ENCODE results near the gene GDF15. TPM values are rescaled to one million over a fixed set of nuclear protein-coding genes. Genes with fewer than 3 reads are reported as not detected.

The GDF15 gene
- total RNA-seq, 1 experiment from 2014 or later = 56.6 TPM

DNA sequence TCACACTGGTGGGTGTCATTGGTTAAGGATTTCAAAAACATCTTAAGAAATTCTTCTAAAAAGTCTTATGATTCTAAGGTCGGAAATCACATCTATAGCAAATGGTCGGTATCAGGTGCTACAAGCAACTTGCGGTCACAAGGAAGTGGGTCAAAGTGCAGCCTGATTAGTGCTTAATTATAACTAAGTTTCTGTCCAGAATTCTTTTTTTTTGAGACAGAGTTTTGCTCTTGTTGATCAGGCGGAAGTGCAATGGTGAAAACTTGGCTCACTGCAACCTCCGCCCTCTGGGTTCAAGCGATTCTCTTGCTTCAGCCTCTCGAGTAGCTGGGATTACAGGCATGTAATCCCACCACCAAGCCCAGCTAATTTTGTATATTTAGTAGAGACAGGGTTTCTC is 1.2 kb upstream of the GDF15 start:
- TF ChIP-seq, protein P1, sequence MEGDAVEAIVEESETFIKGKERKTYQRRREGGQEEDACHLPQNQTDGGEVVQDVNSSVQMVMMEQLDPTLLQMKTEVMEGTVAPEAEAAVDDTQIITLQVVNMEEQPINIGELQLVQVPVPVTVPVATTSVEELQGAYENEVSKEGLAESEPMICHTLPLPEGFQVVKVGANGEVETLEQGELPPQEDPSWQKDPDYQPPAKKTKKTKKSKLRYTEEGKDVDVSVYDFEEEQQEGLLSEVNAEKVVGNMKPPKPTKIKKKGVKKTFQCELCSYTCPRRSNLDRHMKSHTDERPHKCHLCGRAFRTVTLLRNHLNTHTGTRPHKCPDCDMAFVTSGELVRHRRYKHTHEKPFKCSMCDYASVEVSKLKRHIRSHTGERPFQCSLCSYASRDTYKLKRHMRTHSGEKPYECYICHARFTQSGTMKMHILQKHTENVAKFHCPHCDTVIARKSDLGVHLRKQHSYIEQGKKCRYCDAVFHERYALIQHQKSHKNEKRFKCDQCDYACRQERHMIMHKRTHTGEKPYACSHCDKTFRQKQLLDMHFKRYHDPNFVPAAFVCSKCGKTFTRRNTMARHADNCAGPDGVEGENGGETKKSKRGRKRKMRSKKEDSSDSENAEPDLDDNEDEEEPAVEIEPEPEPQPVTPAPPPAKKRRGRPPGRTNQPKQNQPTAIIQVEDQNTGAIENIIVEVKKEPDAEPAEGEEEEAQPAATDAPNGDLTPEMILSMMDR (IDR thresholded peaks at IDR 0.05; ENCODE audit: unreplicated experiment) = no peak
- peaks cover 51% of the 10 kb centered on the region for H3K36me3 Mint-ChIP-seq (ENCODE audit: insufficient read depth, unreplicated experiment)
- H3K9me3 Mint-ChIP-seq (ENCODE audit: low read depth, unreplicated experiment) = no peaks in the 10 kb centered on the region
- no peak for DNase-seq
- BruUV-seq (replicated peaks) = no TSS peak
- H3K4me1 Mint-ChIP-seq (ENCODE audit: low read depth, unreplicated experiment) = peaks cover 14% of the 10 kb centered on the region
- H3K27ac Mint-ChIP-seq (ENCODE audit: unreplicated experiment) = peak overlapping the region; percentile 92
- no peaks in the 10 kb centered on the region for H3K27me3 Mint-ChIP-seq (ENCODE audit: unreplicated experiment)
- intact Hi-C loops (cut with micrococcal nuclease; ENCODE audit: unreplicated experiment) = no loop called here
- CTCF ChIA-PET = no interaction called here
- H3K4me3 Mint-ChIP-seq (ENCODE audit: low read depth, unreplicated experiment) = no peak overlapping the region

DNA sequence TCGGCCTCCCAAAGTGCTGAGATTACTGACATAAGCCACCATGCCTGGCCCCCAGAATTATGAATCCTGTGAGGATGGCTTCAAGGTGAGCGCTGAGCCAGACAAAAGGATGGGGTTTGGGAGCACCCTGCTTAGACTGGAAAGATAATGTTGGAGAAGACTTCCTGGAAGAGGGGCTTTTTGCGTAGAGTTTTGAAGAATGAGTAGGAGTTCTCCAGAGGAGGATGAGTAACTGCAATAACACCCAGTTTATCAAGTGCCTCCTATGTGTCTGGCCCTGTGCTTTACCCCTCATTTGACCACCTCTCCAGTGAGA is 641 bp upstream of the GDF15 start:
- DNase-seq = no peak
- Mint-ChIP-seq H3K27ac (ENCODE audit: unreplicated experiment) (peak overlapping the region; percentile 92), H3K4me1 (ENCODE audit: low read depth, unreplicated experiment) (peaks cover 20% of the 10 kb centered on the region), H3K9me3 (ENCODE audit: low read depth, unreplicated experiment) (no peaks in the 10 kb centered on the region), H3K4me3 (ENCODE audit: low read depth, unreplicated experiment) (no peak overlapping the region), H3K27me3 (ENCODE audit: unreplicated experiment) (no peaks in the 10 kb centered on the region), H3K36me3 (ENCODE audit: insufficient read depth, unreplicated experiment) (peaks cover 51% of the 10 kb centered on the region)
- intact Hi-C loops (cut with micrococcal nuclease; ENCODE audit: unreplicated experiment) = no loop called here
- TF ChIP-seq, protein P1 (IDR thresholded peaks at IDR 0.05; ENCODE audit: unreplicated experiment) = no peak
- TSS peak; percentile 77 for BruUV-seq (replicated peaks)
- CTCF ChIA-PET = interaction anchor here (0.6 to 1.0 kb wide), 5 partner anchors 17 to 487 kb away, joined by 3 to 6 read pairs (median 5); no protein-coding TSS in a partner anchor

DNA sequence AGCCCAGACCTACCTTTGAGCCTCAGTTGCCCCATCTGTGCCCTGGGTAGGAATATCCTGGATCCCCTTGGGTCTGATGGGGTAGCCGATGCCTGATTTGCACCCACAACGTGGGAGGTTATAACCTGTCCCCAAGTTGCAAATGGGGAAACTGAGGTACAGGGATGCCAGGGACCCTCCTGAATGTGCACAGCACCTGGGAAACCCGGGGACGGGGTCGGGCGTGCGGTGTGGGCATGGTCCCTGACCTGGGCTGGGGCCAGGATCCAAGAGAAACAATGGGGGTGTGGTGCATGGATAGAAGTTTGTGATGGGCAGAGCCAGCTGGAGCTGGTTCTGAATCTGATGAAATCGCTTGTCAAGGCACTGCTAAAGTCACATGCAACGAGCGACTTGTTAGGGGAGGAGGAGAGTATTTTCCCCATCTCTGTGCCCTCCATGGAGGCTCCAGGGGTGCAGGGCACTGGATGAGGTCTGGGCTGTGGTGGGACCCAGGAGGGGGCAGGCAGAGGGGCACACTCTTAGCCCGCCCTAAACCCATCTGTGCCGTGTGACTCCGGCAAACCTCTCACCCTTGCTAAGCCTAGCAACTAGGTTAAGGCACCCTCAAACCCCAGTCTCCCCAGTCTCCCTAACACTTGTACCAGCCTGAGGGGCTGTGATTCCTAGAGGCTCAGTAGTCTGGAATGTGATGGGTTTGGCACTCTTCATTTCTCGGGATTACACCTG is 749 bp downstream of the GDF15 start:
- TF ChIP-seq, protein P1 (IDR thresholded peaks at IDR 0.05; ENCODE audit: unreplicated experiment) = no peak
- Mint-ChIP-seq H3K36me3 (ENCODE audit: insufficient read depth, unreplicated experiment) (peaks cover 57% of the 10 kb centered on the region), H3K9me3 (ENCODE audit: low read depth, unreplicated experiment) (no peaks in the 10 kb centered on the region), H3K4me3 (ENCODE audit: low read depth, unreplicated experiment) (peak overlapping the region; percentile 76), H3K4me1 (ENCODE audit: low read depth, unreplicated experiment) (peaks cover 28% of the 10 kb centered on the region), H3K27ac (ENCODE audit: unreplicated experiment) (peak overlapping the region; percentile 92), H3K27me3 (ENCODE audit: unreplicated experiment) (no peaks in the 10 kb centered on the region)
- TSS peak; percentile 50 for BruUV-seq (replicated peaks)
- CTCF ChIA-PET = interaction anchor here (0.7 to 1.0 kb wide), 4 partner anchors 22 to 94 kb away, joined by 3 to 5 read pairs (median 4); no protein-coding TSS in a partner anchor
- intact Hi-C loops (cut with micrococcal nuclease; ENCODE audit: unreplicated experiment) = no loop called here
- no peak for DNase-seq

- TF ChIP-seq, protein P1 (IDR thresholded peaks at IDR 0.05; ENCODE audit: unreplicated experiment) = peak; percentile 87
- DNase-seq = peak; percentile 61
- H3K27ac Mint-ChIP-seq (ENCODE audit: unreplicated experiment) = no peak overlapping the region
- H3K4me1 Mint-ChIP-seq (ENCODE audit: low read depth, unreplicated experiment) = peaks cover 28% of the 10 kb centered on the region
- no peaks in the 10 kb centered on the region for H3K9me3 Mint-ChIP-seq (ENCODE audit: low read depth, unreplicated experiment)
- peaks cover 57% of the 10 kb centered on the region for H3K36me3 Mint-ChIP-seq (ENCODE audit: insufficient read depth, unreplicated experiment)
- CTCF ChIA-PET = interaction anchor here (0.5 to 0.9 kb wide), 4 partner anchors 9 to 39 kb away, joined by 3 to 9 read pairs (median 8); no protein-coding TSS in a partner anchor
- H3K4me3 Mint-ChIP-seq (ENCODE audit: low read depth, unreplicated experiment) = peak overlapping the region; percentile 76
- H3K27me3 Mint-ChIP-seq (ENCODE audit: unreplicated experiment) = no peaks in the 10 kb centered on the region
- no TSS peak for BruUV-seq (replicated peaks)
- intact Hi-C loops (cut with micrococcal nuclease; ENCODE audit: unreplicated experiment) = no loop called here
These were observed 2.4 kb downstream of the GDF15 start for GRCh38 chr19:18388100-18388959.
